PFSK-1 (cell line): ENCODE results near the gene HBE1.

ENCODE experiments used
- POLR2AphosphoS5 ChIP-seq: IDR thresholded peaks from 2 replicates; pipeline ENCODE4 v1.6.1; 2012; ENCODE audit warnings: low read depth, mild to moderate bottlenecking, control low read depth, low read length, moderate library complexity
- SIN3A ChIP-seq: IDR thresholded peaks from 2 replicates; pipeline ENCODE4 v1.6.1; 2012; ENCODE audit warnings: mild to moderate bottlenecking, low read length, moderate library complexity, borderline replicate concordance; ENCODE audit not compliant: insufficient read depth
- TAF1 ChIP-seq: IDR thresholded peaks from 2 replicates; pipeline ENCODE4 v1.6.1; 2012; ENCODE audit warnings: low read length, control low read depth, borderline replicate concordance; ENCODE audit not compliant: insufficient read depth
- TF ChIP-seq, protein P1 (sequence below), 2 experiments: IDR thresholded peaks; 2 replicates each; pipeline versions ENCODE4 v1.6.1 to v1.8.0; 2011 to 2012; ENCODE audit warnings: low read depth in 2 of 2, low read length in 2 of 2, control low read depth in 1 of 2, inconsistent platforms in 1 of 2, mild to moderate bottlenecking in 1 of 2, moderate library complexity in 1 of 2; ENCODE audit not compliant: insufficient read depth in 1 of 2

- TF ChIP-seq, protein P1, sequence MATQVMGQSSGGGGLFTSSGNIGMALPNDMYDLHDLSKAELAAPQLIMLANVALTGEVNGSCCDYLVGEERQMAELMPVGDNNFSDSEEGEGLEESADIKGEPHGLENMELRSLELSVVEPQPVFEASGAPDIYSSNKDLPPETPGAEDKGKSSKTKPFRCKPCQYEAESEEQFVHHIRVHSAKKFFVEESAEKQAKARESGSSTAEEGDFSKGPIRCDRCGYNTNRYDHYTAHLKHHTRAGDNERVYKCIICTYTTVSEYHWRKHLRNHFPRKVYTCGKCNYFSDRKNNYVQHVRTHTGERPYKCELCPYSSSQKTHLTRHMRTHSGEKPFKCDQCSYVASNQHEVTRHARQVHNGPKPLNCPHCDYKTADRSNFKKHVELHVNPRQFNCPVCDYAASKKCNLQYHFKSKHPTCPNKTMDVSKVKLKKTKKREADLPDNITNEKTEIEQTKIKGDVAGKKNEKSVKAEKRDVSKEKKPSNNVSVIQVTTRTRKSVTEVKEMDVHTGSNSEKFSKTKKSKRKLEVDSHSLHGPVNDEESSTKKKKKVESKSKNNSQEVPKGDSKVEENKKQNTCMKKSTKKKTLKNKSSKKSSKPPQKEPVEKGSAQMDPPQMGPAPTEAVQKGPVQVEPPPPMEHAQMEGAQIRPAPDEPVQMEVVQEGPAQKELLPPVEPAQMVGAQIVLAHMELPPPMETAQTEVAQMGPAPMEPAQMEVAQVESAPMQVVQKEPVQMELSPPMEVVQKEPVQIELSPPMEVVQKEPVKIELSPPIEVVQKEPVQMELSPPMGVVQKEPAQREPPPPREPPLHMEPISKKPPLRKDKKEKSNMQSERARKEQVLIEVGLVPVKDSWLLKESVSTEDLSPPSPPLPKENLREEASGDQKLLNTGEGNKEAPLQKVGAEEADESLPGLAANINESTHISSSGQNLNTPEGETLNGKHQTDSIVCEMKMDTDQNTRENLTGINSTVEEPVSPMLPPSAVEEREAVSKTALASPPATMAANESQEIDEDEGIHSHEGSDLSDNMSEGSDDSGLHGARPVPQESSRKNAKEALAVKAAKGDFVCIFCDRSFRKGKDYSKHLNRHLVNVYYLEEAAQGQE (IDR thresholded peaks at IDR 0.05; ENCODE audit: insufficient read depth in 1 of 2, low read depth in 2 of 2, low read length in 2 of 2), result no peak
- TF ChIP-seq POLR2AphosphoS5 (no peak), SIN3A (no peak), TAF1 (no peak)
These were observed 14.9 kb upstream of the HBE1 start for GRCh38 chr11:5284637-5285036.
